Fibroblast of skin of left biceps (primary cell): ENCODE measurements around the gene UBASH3A.

Experiments used
- DNase-seq, 2 experiments: peaks; one replicate each; pipeline ENCODE4 v3.0.0-alpha.2; 2013; ENCODE audit warnings: low read depth in 2 of 2

UBASH3A gene

DNA sequence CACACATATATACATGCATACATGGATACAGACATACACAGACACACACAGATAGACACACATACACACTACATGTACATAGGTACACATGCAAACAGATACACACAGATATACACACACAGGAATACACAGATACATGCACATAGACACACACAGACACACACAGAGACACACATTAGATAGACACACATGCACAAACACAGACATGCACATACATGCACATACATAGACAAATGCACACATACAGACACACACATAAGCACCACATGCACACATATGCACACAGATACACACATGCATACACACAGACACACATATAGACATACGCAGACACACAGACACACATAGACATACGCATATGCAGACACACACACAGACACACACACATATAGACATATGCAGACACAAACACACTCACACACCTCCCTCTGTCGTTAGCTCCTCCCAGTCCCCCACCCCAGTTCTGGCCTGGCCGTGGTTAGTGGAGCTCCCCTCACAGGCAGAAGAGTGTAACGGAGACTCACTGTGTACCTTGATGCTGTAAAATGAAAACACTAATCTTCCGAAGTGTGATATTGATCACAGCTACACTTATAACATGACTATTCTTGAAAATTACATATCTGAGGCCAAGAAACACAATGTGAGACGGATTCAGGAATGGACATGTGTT lies 7.6 kb downstream of the UBASH3A start:
- DNase-seq = no peak

DNA sequence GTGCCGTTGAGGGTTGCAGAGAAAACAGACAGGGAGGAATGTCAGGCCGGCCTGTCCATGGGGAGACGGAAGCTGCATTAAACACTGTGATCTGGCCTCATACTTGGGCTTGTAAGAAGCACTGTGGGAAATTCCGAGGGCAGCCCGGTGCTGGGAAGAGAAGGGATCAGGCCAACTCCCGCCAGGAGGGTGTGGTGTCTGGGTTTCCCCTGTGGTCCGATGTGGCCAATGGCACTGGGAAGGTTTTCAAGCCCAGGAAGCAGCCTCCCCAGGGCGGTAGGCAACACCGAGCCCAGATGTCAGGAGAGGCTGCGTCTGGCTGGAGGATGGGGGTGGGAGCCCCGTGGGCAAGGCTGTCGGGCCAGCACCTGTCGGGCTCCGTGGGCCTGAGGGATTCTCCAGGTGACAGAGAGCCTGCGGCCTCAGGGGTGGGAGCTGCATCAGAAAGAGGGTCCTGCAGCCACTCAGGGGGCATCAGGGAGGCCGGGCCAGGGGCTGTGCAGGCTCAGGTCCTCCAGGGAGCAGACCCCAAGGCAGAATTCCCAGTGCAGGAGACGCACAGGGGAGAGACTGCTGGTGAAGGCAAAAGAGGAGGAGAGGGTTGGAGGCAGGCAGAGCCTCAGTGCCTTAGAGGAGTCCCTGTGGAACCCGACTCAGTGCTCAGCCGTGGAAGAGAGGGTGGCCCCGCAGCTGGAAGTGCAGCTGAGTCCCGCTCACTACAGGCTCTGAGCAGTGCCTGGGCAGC lies 8.4 kb downstream of the UBASH3A start:
- DNase-seq = no peak

DNA sequence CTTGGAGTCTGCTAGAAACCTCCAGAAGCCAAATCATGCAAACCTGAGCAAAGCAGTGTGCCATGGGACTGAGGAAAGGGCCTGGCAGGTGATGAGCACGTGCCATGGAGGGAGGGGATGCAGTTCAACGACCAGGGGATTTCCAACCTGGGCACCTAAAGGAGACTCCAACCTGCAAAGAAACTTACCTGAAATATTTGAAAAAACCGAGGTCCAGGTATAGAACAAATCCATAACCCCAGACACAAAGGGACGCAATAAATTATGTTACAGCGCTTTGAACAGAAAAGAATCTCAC lies 8.9 kb downstream of the UBASH3A start:
- DNase-seq = no peak

DNA sequence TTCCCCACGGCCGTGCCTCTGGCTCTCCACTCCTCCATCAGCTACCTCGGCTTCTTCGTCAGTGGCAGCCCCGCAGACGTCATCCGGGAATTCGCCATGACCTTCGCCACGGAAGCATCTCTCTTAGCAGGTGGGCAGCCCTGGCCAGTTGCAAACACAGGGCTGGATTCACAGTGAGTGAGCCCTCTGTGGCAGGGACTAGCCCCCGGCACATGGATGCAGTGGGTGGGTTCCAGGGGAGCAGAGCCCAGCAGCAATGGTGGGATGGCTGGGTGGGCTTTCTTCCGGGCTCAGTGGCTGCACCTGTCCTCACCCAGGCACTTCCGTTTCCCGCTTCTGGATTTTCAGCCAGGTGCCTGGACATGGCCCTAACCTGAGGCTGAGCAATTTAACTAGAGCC lies 9.4 kb downstream of the UBASH3A start:
- no peak for DNase-seq

DNA sequence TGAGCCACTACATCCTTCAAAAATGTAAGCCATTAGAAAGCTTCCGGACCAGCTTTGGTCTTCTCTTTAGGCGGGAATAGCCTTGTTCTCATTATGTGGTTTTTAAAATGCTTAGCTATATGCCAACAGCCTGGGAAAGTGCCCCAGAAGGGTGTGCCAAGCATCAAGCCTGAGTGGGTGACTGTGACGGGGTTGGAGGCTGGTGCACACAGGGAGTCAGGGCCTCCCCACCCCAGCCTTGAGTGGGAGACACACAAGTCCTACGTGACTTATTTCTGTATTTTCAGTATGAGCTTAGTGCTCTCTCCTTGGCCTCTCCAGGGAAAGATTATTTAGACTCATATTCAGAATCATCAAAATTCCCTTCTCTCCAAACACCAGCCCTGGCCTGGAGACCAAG lies 9.8 kb downstream of the UBASH3A start:
- no peak for DNase-seq

DNA sequence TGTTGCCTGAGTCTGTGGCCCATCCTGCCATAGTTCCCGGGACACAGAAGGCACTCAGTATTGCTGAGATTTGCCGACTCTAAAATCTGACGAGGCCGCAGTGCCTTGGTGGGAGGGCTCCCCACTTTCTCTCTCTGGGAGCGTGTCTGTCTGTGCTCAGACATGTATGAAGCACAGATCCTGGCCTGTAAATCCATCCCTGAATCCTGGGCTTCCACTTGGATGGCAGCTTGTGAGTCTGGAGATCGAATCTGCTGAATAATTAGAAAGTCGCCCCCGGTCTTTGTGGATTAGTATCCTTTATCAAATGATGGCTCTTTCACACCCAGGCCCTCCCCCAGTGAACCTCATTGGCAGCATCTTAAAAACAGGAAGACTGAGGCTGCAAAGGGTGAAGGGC lies 10.4 kb downstream of the UBASH3A start:
- DNase-seq = no peak

DNA sequence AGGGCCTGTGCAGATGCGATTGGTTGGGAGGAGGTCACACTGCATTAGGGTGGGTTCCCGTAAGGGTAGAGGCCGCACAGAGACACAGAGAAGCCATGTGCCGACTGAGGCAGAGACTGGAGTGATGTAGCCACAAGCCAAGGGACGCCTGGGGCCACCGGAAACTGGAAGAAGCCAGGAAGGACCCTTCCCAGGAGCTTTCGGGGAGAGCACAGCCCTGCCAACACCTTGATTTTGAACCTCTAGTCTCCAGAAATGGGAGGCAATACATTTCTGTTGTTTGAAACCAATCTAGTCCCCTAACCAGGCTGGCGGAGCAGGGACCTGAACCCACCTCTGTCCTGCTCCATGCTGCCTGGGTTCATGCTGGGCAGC lies 10.8 kb downstream of the UBASH3A start:
- DNase-seq = no peak

DNA sequence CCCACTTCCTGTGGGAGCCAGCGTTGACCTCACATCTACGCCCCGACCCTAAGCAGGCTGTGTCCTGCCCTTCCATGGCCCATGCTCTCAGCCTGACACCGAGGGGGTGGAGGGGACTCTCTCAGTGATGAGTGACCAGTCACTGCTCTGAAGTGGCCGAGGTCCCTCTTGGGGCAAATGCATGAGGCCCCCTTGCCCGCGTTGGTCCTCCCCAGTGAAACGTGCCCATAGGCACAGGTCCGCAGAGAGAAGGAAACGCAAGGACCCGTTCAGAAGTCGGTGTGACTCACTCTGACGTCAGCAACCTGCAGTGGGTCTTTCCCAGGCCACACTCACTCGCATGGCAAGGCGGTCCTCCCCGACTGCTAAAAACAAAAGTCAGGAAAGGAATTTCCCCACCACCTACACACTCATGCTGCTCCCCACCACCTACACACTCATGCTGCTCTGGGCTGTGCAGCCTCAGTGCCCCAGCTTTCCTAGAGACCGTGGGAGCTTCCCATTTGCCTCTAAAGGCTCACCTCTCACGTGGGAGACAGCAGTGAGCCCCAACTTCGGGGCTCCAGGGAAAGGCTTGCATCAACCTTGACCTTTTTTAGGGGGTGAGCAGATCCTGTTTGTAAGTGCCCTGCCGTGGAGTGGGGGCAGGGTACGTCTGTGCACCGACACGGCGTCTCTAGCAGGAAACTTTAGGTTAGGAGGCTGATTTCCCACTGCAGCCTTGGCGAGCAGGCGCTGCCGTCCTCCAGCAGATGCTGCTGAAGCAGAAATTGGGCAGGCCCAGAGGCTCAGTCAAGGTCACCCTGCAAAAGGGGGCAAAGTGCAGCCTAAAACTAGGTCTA lies 11.4 kb downstream of the UBASH3A start:
- no peak for DNase-seq

DNA sequence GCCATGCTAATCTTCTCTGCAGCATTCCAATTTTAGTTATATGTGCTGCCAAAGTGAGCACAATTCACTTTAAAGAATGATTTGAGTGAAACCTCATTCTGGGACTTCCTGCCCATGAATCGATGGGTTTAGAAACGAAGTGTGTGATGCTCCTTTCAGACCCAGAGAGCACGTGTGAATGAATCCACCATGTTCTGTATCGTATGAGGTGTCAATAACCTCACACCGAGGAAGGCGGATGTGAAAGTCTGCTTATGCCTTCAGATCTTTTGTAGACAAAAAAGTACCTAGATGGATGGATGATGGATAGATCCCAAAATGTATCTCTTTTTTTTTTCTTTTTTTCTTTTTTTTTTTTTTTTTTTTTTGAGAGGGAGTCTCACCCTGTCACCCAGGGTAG lies 13.8 kb downstream of the UBASH3A start:
- no peak for DNase-seq

DNA sequence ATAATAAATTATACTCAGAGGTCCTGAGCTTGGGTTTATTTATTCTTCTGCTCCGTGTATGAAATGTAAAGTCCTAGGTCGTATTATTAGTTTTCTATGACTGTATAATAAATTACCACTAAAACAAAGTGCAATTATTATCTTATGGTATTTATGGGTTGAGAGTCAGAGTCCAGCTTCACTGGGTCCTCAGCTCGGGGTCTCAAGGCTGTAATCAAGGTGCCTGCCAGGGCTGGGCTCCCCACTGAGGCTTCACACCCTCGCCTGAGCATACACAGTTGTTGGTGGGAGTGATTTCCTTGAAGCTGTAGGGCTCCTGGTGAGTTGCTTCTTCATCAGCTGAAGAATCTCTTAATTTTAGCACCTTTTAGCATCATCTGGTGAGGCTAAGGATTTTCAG lies 15.2 kb downstream of the UBASH3A start:
- DNase-seq = no peak

DNA sequence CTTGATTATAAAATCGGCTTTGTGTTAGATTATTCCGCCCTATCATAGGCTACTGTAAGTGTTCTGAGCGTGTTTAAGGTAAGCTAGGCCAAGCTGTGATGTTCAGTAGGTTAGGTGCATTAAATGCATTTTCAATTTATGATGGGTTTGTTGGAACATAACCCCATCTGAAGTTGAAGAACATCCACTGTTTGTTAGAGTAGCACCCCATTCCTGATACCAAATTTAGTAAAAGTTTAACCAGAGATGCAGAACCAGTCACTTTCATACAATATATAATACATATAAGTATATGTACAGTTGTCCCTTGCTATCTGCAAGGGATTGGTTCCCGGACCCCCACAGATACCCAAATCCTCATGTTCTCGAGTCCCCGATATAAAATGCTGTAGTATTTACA lies 16.1 kb downstream of the UBASH3A start:
- DNase-seq = no peak

DNA sequence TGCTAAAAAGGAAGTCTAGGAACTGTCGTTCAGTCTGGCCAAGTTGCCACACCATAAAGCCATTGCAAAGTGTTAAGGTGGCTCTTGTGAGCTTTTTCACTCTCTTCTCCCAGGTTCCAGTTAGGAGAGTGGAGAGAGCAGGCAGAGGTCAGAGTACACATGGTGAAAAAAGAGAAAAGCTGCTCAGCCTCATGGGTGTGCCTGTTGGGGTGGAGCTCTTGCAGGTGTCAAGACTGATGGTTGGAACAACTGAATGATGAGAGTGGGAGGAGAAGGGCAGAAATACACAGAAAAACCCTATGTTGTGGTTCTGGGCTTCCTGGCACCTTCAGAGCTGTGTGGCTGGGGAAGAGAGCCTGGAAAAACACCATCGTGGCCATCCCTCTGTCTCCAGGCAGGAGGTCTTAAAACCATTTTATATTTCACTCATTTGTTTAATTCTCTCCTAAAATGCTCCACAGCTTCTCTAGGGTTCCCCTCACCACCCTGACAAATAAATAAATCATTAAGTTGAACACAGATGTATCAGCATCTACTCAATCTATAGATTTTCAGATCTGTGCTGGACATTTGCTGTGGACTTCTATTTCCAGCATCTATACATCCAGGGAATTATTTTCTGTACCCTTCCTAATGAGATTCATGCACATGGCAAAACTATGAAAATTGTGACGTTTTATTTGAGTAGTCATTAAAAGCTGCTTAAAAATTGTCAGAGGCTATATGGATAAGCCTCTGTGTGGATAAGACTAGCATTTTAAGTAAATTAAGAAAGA lies 17.5 kb downstream of the UBASH3A start:
- no peak for DNase-seq

DNA sequence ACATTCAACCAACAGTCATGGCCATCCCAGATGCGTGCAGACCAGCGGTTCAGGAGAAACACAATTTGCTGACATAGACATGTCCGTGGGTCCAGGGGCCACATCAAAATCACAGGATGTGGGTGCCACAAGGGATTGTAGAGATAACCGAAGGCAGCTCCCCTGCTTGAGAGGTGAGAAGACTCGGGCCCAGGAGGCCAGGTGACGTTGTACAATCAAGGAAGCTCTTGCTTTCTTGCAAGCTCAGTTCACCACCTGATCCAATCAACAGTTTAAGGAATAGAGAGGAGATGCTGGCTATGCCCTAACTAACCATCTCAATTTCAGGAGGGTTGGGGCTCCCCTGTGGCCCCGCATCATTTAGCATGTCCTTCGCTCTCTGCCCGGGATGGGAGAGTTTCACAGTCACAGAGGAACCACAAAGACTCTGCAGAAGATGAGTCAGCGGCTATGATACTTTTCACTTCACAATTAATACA lies 19.5 kb downstream of the UBASH3A start:
- DNase-seq = no peak

DNA sequence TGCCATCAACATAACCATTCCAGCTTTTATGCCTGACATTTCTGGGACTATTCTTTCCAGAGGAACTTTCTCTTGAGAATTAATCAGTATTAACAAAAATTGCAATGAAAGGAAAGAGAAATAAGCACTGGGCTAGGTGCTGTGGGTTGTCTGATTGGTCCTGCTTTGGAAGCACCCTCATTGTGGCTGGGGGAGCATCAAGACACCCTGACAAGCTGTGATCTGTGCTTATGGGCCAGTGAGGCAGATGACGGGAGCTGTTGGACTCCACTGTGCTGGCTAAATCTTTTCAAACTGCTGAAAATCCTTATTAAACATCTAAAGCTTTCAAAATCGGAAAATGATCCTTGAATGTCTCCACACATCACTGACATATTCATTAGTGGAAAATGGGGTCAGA lies 20.0 kb downstream of the UBASH3A start:
- DNase-seq = no peak

DNA sequence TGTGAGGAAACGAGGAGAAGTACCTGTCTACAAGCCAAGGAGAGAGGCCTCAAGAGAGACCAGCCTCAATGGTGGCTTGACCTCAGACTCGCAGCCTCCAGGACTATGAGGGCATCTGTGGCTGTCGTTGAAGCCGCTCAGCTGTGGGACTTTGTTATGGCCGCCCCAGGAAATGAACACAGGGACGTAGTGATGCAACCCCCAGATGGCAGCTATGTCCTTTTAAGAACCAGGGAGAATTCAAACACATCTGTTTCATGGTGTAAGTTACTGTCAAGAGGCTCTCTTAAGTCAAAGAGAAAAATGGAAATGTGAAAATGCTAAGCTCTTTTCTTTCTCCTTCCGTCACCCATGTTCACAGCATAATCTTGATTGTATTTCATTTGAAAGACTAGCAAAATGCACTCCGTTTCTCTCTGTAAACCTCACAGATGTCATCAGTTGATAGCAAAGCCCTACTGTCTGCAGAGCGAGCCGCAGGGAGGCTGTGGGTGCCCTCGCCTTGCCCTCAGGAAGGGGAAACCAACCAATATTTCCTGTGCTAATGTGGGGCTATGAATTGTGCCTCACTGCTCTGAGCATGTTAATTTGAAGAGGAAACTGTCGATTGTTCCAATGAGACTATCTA lies 21.3 kb downstream of the UBASH3A start:
- no peak for DNase-seq

DNA sequence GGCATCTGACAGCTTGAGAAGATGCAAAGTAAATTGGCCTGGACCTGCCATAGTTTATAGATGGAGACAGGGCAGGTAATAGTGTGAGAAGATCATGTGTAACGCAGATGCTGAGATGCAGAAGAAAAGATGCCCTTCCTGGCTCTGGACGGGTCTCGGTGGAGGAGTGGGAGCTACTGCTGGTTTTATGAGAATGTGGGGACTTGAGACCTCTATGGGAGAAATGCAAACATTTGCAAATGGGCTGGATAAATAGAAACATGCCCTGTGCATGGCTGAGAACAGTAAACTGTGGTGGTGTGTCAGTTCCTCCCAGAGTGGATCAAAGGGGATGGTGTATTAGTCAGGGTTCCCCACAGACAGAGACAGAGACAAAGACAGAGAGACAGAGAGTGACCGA lies 21.9 kb downstream of the UBASH3A start:
- DNase-seq = no peak

DNA sequence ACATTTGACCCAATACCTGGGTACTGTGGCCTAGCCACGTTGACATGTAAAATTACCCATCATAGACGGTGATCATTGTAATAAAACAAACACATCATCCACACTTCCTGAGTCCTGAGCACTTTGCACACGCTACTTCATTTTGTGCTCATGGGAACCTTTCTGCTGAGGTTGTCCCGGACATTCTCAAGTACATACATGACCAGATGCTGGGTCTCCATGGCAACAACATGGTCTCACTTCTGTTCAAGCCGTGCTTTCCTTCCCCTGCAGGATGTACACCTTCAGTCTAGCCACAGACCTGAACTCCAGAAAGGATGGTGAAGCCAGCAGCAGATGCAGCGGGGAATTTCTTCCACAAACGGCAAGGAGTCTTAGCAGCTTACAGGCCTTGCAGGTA lies 22.7 kb downstream of the UBASH3A start:
- DNase-seq = no peak

DNA sequence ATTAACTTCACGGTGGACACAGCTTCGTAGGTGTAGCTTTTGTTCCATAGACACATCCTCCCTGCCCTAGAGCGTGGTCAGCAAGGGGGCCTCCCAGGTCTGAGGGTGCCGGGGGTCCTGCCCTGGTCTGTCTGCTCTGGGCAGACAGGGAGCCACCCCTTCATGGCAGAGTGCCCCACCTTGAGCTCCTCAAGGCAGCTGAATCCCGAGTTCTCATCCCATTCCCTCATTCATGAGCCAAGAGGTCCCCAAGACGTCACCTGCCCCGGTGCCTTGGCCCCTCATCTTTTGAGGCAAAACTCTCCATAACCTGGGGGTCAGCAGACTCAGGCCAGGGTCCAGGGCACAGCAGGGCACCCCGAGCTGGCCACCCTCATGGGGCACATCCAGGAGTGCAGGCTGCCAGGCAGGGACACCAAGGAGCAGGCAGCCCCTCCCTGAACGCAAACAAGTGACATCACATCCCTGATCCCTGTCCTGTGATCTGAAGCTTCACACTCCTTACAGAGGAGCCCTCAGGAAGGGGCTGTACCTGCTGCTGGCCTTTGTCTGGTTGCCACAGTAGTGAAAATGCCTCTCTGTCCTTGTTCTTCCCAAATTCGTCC lies 23.3 kb downstream of the UBASH3A start:
- DNase-seq = no peak

DNA sequence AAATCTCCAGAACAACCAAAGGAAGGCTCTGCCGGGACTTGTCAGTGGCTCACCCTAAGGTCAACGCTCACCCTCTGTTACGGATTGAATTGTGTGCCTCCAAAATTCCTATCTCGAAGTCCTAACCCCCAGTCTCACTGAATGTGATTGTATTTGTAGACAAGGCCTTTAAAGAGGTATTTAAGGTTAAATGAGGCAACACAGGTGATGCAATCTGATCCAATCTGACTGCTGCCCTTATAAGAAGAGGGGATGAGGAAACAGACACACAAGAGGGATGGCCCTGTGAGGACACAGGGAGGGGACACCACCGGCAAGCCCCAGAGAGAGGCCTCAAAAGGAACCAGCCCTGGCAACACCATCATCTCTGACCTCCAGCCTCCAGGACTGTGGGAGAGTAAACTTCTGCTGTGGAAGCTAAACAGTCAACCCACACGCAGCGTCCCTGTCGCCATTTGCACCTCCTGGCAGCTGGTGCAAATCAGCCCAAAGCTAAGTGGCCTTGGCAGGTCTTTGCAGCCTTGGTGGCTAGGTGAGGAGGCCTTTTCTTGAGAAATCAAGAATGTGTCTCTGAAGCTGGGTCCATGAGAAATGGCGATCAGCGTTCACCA lies 24.2 kb downstream of the UBASH3A start:
- DNase-seq = no peak

DNA sequence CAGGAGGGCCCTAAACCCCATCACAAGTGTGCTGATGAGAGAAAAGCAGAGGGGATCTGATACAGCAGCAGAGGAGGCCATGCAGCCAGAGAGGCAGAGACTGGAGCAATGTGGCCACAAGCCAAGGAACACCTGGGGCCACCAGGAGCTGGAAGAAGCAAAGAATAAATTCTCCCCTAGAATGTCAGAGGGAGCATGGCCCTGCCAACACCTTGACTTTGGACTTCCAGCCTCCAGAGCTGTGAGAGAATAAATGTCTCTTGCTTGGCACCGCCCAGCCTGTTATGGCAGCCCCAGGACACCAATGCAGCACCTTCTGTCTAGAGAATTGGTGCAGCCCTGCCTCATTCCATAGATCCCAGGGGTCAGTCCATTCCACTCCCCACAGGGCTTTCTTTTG lies 25.3 kb downstream of the UBASH3A start:
- DNase-seq = no peak

DNA sequence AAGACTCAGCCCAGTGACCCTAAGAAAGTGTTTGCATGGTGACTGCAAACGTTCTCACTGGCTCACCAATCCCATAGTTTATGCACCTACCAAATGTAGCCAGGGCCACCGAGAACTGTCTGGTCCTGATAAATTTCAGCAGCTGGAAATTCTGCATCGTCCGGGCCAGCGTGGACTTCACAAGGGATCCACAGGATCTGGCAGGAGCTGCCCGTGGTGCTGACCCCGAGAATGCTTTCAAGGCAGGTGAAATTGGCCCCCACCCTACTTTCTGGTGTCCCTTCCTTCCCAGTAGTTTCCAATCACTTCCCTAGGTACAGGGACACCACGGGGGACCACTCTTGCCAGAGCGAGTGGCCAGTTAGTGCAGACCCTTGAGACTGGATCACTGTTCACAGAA lies 26.2 kb downstream of the UBASH3A start:
- no peak for DNase-seq
